ENCODE measurements around the gene HES1. TPM values are rescaled to one million over a fixed set of nuclear protein-coding genes. Genes with fewer than 3 reads are reported as not detected.

HES1 gene
- total and polyA plus RNA-seq, 10 of the 15 experiments (the other 5 are each of a cell fraction or from before 2014, with no cell fraction given): 0.46 to 5.3 (median 2.3) TPM

DNA sequence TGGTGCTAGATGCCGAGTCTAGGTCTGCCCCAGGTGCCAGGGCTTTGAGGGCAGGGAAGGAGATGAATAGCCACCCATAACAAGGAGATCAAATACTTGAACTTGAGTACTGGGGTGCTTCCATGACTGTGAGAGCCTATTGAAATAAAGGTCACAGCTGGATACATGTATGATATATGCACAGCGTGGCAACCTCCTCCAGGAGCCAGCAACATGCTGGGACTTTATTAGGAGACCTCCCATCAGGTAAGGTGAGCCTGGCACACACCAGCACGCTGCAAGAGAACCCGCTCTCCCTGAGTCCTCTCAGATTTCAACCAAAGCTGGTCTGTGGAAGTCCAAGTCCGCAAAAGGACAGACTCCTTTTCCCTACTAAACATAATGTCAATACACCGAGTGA is 10.5 kb upstream of the HES1 start:
- DNase-seq (ENCODE audit: low read depth, low spot score) (no peak), ATAC-seq (no peak), FAIRE-seq (no peak)
- Histone ChIP-seq H3K79me2 (ENCODE audit: control insufficient read depth, insufficient read depth, low read length) (no peaks in the 10 kb centered on the region), H3K27ac (ENCODE audit: control insufficient read depth, insufficient read depth) (no peak overlapping the region), H4K20me1 (ENCODE audit: control insufficient read depth, insufficient read depth) (no peaks in the 10 kb centered on the region), H3K9ac (ENCODE audit: control insufficient read depth, insufficient read depth, low read length) (no peak overlapping the region), H3K4me3 (no peak overlapping the region), H2AFZ (ENCODE audit: control insufficient read depth, low read depth, low read length) (no peak overlapping the region), H3K36me3 (ENCODE audit: control insufficient read depth in 2 of 2, insufficient read depth in 2 of 2, low read length in 1 of 2) (no peaks in the 10 kb centered on the region), H3K9me3 (replicated peaks; ENCODE audit: control insufficient read depth, insufficient read depth, low read length) (no peaks in the 10 kb centered on the region), H3K27me3 (replicated peaks in 1 of 2; ENCODE audit: control insufficient read depth in 2 of 2, insufficient read depth in 2 of 2, low read length in 1 of 2) (no peaks in the 10 kb centered on the region; a peak in 2 of 4 replicates), H3K4me1 (ENCODE audit: control insufficient read depth, insufficient read depth, low read length) (peaks cover 10% of the 10 kb centered on the region), H3K4me2 (ENCODE audit: control insufficient read depth, insufficient read depth) (no peak overlapping the region)
- ChIA-PET SMC1A (ENCODE audit: uncharacterized antibody, unreplicated experiment) (interaction anchor here (1.2 kb wide), 1 partner anchor 184 kb away, joined by 4 read pairs; no protein-coding TSS in a partner anchor), RAD21 (ENCODE audit: unreplicated experiment) (interaction anchor here (0.9 kb wide), 1 partner anchor 15 kb away, joined by 3 read pairs; no protein-coding TSS in a partner anchor), CTCF (no interaction called here), POLR2A (no interaction called here)
- WGBS (ENCODE audit: insufficient coverage, insufficient replicate concordance, low lambda C conversion rate, missing lambda C conversion rate): 64% methylated on average over 6 of the region's 6 CpGs
- no TSS peak for BruUV-seq (replicated peaks)
- intact Hi-C loops (cut with micrococcal nuclease; ENCODE audit: unreplicated experiment): no loop called here
- TF ChIP-seq IRF4 (IDR thresholded peaks at IDR 0.05; ENCODE audit: low read depth, low read length) (no peak), ZNF207 (IDR thresholded peaks at IDR 0.05; ENCODE audit: borderline replicate concordance) (no peak), MEF2A (IDR thresholded peaks at IDR 0.05; ENCODE audit: insufficient read depth, low read depth, low read length) (no peak), SPI1 (IDR thresholded peaks at IDR 0.05; ENCODE audit: borderline replicate concordance, insufficient read depth, low read depth, low read length) (no peak), USF2 (IDR thresholded peaks at IDR 0.05; ENCODE audit: borderline replicate concordance, low read depth, low read length) (no peak), RAD21 (IDR thresholded peaks at IDR 0.05; ENCODE audit: insufficient read depth, low read depth, low read length) (no peak), RCOR1 (conservative IDR thresholded peaks at IDR 0.05; ENCODE audit: low read depth, low read length) (no peak), ZZZ3 (IDR thresholded peaks at IDR 0.05; ENCODE audit: control insufficient read depth, insufficient read length, low read depth) (no peak), CHD4 (IDR thresholded peaks at IDR 0.05) (no peak), MLLT1 (IDR thresholded peaks at IDR 0.05) (no peak), YBX1 (IDR thresholded peaks at IDR 0.05) (no peak), NR2F1 (conservative IDR thresholded peaks at IDR 0.05) (no peak), SUPT20H (IDR thresholded peaks at IDR 0.05; ENCODE audit: borderline replicate concordance, control insufficient read depth, low read depth, low read length) (no peak)
- TF ChIP-seq, protein P1, sequence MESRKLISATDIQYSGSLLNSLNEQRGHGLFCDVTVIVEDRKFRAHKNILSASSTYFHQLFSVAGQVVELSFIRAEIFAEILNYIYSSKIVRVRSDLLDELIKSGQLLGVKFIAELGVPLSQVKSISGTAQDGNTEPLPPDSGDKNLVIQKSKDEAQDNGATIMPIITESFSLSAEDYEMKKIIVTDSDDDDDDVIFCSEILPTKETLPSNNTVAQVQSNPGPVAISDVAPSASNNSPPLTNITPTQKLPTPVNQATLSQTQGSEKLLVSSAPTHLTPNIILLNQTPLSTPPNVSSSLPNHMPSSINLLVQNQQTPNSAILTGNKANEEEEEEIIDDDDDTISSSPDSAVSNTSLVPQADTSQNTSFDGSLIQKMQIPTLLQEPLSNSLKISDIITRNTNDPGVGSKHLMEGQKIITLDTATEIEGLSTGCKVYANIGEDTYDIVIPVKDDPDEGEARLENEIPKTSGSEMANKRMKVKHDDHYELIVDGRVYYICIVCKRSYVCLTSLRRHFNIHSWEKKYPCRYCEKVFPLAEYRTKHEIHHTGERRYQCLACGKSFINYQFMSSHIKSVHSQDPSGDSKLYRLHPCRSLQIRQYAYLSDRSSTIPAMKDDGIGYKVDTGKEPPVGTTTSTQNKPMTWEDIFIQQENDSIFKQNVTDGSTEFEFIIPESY (IDR thresholded peaks at IDR 0.05): no peak
- in situ Hi-C loops (cut with MboI): no loop called here

Data from GM12878 (cell line).